A549 (cell line): ENCODE measurements around the gene MAD2L1.

Source experiments
- CEBPB ChIP-seq, 2 experiments: fragments of >200 bp in 1 of 2; sonication (Bioruptor Twin) in 1 of 2; formaldehyde crosslinking in 1 of 2; IDR thresholded peaks; 2 replicates each; pipeline ENCODE4 v1.6.1; 2012 to 2016
- CTCF ChIP-seq: fragments of >200 bp; sonication (Bioruptor Twin); formaldehyde crosslinking; IDR thresholded peaks from 3 replicates; pipeline ENCODE4 v1.5.1; 2016
- MYC ChIP-seq: IDR thresholded peaks from 2 replicates; pipeline ENCODE4 v1.6.1; 2012; ENCODE audit warnings: mild to moderate bottlenecking, inconsistent platforms, low read length, improper control_type of control experiment, borderline replicate concordance
- POLR2A ChIP-seq: IDR thresholded peaks from 2 replicates; pipeline ENCODE4 v1.6.1; 2012; ENCODE audit warnings: mild to moderate bottlenecking, low read length

GRCh38 chr4:120065974-120066516, 603 bp downstream of the MAD2L1 start:
- TF ChIP-seq CTCF (no peak), POLR2A (no peak), MYC (no peak), CEBPB (IDR thresholded peaks at IDR 0.05) (no peak)
